ENCODE results near the gene PPM1J.

GRCh38 chr1:112723511-112723839 is 8.3 kb upstream of the PPM1J start:
- no peak for TF ChIP-seq EZH2 (IDR thresholded peaks at IDR 0.05; ENCODE audit: insufficient read depth, poor library complexity, severe bottlenecking)
- TF ChIP-seq EZH2phosphoT487 (IDR thresholded peaks at IDR 0.05; ENCODE audit: insufficient read depth, low read depth), result no peak
